Aortic smooth muscle cell (primary cell): Measurements from ENCODE around the gene PCLO. TPM values are rescaled to one million over a fixed set of nuclear protein-coding genes. Genes with fewer than 3 reads are reported as not detected.

Source experiments
- total RNA-seq: library from RNA; depleted of rRNA; stranded (reverse); fragments of >200 nt; gene quantifications from 2 replicates; pipeline ENCODE4 v1.2.3, GENCODE V29; 2014

Gene PCLO
- under 0.01 TPM in 2 replicates for total RNA-seq

GRCh38 chr7:83162402-83163256 is at the start of gene PCLO:
Gene PCLO (minus strand): TSS chr7:83162884. CDS start chr7:83162592, 292 bp downstream.

